Calu3 (cell line): ENCODE results near the gene NEO1. TPM values are rescaled to one million over a fixed set of nuclear protein-coding genes. Genes with fewer than 3 reads are reported as not detected.
"Not testable (repeated sequence)": the region's sequence is repeated elsewhere in the genome, so short reads cannot be mapped to it uniquely, and the experiment has no call there.

Experiments
- BruUV-seq: library from RNA; stranded (reverse); fragments of 400-500 nt; replicated peaks from 2 replicates; lab custom pipeline; 2021; lab: Mats Ljungman, UMichigan
- CTCF ChIA-PET: fragments of 300-600 bp; sonication (Branson Sonifier 250); formaldehyde crosslinking; loops from one replicate; lab custom pipeline; 2022; ENCODE audit warnings: antibody characterized with exemption; lab: Charles Lee
- DNase-seq: peaks from one replicate; pipeline ENCODE4 v3.0.0; 2022
- H3K27ac Mint-ChIP-seq: one replicate; pipeline ENCODE4 v1.8.0; 2022; ENCODE audit warnings: mixed read lengths; ENCODE audit not compliant: unreplicated experiment
- H3K27me3 Mint-ChIP-seq: one replicate; pipeline ENCODE4 v1.8.0; 2022; ENCODE audit warnings: mixed read lengths; ENCODE audit not compliant: unreplicated experiment
- H3K36me3 Mint-ChIP-seq: one replicate; pipeline ENCODE4 v1.8.0; 2022; ENCODE audit warnings: mild to moderate bottlenecking, moderate library complexity, mixed read lengths; ENCODE audit not compliant: insufficient read depth, unreplicated experiment
- H3K4me1 Mint-ChIP-seq: one replicate; pipeline ENCODE4 v1.8.0; 2022; ENCODE audit warnings: mild to moderate bottlenecking, low read depth, mixed read lengths; ENCODE audit not compliant: unreplicated experiment
- H3K4me3 Mint-ChIP-seq: one replicate; pipeline ENCODE4 v1.8.0; 2022; ENCODE audit warnings: mild to moderate bottlenecking, low read depth, moderate library complexity, mixed read lengths; ENCODE audit not compliant: unreplicated experiment
- H3K9me3 Mint-ChIP-seq: one replicate; pipeline ENCODE4 v1.8.0; 2022; ENCODE audit warnings: low read depth, mixed read lengths; ENCODE audit not compliant: unreplicated experiment
- CTCF ChIP-seq: fragments of 200-600 bp; IDR thresholded peaks from one replicate; pipeline ENCODE4 v1.8.0; 2022; ENCODE audit warnings: antibody characterized with exemption; ENCODE audit not compliant: unreplicated experiment
- intact Hi-C: fragments of 100-400 bp; cut with micrococcal nuclease; formaldehyde crosslinking; loops from one replicate; pipeline ENCODE4 v1.10.0; 2022; ENCODE audit not compliant: unreplicated experiment
- total RNA-seq: library from RNA; stranded (reverse); gene quantifications from 2 replicates; pipeline ENCODE4 v1.2.3, GENCODE V29; 2022

The NEO1 gene
- total RNA-seq, 1 experiment from 2014 or later, result 20.4 TPM

- Mint-ChIP-seq H3K36me3 (no peaks in the 10 kb centered on the region), H3K4me3 (no peak overlapping the region), H3K27ac (no peak overlapping the region), H3K4me1 (no peaks in the 10 kb centered on the region), H3K9me3 (no peaks in the 10 kb centered on the region), H3K27me3 (no peaks in the 10 kb centered on the region)
- CTCF ChIA-PET, result no interaction called here
- TF ChIP-seq CTCF, result no peak
- intact Hi-C loops, result no loop called here
- no peak for DNase-seq
- BruUV-seq, result no TSS peak
Observed at GRCh38 chr15:73293773-73294172, 241.5 kb downstream of the NEO1 start.

- no TSS peak for BruUV-seq
- intact Hi-C loops, result no loop called here
- CTCF ChIA-PET, result no interaction called here
- no peaks in the 10 kb centered on the region for H3K9me3 Mint-ChIP-seq
- no peaks in the 10 kb centered on the region for H3K36me3 Mint-ChIP-seq
- H3K4me3 Mint-ChIP-seq, result no peak overlapping the region
- H3K27ac Mint-ChIP-seq, result no peak overlapping the region
- TF ChIP-seq CTCF, result no peak
- no peaks in the 10 kb centered on the region for H3K27me3 Mint-ChIP-seq
- no peaks in the 10 kb centered on the region for H3K4me1 Mint-ChIP-seq
- no peak for DNase-seq
Observed at GRCh38 chr15:73295630-73296286, 243.5 kb downstream of the NEO1 start.

GRCh38 chr15:73296609-73297353, 244.5 kb downstream of the NEO1 start:
- TF ChIP-seq CTCF, result no peak
- Mint-ChIP-seq H3K9me3 (no peaks in the 10 kb centered on the region), H3K4me3 (no peak overlapping the region), H3K4me1 (no peaks in the 10 kb centered on the region), H3K27ac (no peak overlapping the region), H3K27me3 (no peaks in the 10 kb centered on the region), H3K36me3 (no peaks in the 10 kb centered on the region)
- no TSS peak for BruUV-seq
- CTCF ChIA-PET, result no interaction called here
- intact Hi-C loops, result no loop called here
- no peak for DNase-seq

- H3K4me1 Mint-ChIP-seq, result no peaks in the 10 kb centered on the region
- H3K4me3 Mint-ChIP-seq, result no peak overlapping the region
- H3K36me3 Mint-ChIP-seq, result no peaks in the 10 kb centered on the region
- TF ChIP-seq CTCF, result no peak
- no peaks in the 10 kb centered on the region for H3K9me3 Mint-ChIP-seq
- intact Hi-C loops, result no loop called here
- no peaks in the 10 kb centered on the region for H3K27me3 Mint-ChIP-seq
- no peak for DNase-seq
- BruUV-seq, result no TSS peak
- no peak overlapping the region for H3K27ac Mint-ChIP-seq
- CTCF ChIA-PET, result no interaction called here
Observed at GRCh38 chr15:73298522-73299245, 246.4 kb downstream of the NEO1 start.

- CTCF ChIA-PET, result interaction anchor here (0.6 kb wide), 1 partner anchor 228 kb away, joined by 3 read pairs; no protein-coding TSS in a partner anchor
- intact Hi-C loops, result not testable (repeated sequence)
Observed at GRCh38 chr15:73300286-73300685, 248.0 kb downstream of the NEO1 start.

More at GRCh38 chr15:73300286-73300685, 248.0 kb downstream of the NEO1 start:
- not testable (repeated sequence) for H3K36me3 Mint-ChIP-seq, H3K9me3 Mint-ChIP-seq, H3K27ac Mint-ChIP-seq, H3K4me3 Mint-ChIP-seq, BruUV-seq, DNase-seq, H3K4me1 Mint-ChIP-seq, H3K27me3 Mint-ChIP-seq
